ENCODE data around the gene IGFN1.
"Not testable (repeated sequence)": the region's sequence is repeated elsewhere in the genome, so short reads cannot be mapped to it uniquely, and the experiment has no call there.

IGFN1 gene

GRCh38 chr1:201190624-201191051 lies at the start of gene IGFN1:
Gene IGFN1 (plus strand): TSS chr1:201190824. CDS start chr1:201193294, 2,470 bp downstream.
- DNase-seq: peak; percentile 6 to 78 (median 52)

DNA sequence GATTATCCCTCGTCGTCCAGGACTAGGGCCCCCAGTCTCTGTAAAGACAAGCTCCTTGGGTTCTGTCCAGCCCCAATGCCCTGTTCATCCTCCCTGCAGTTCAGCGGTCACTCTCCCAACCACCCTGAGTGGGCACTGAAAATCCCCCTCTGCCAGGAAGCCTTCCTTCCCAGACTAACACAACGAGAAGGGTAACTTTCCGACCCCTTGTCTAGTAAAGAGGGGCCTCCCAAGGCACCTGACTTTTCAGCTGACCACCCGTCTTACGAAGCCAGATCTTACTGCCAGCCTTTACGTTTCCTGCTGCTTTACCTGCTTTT lies 49.7 kb upstream of the IGFN1 start:
- DNase-seq: no peak

GRCh38 chr1:201141418-201141817 lies 49.2 kb upstream of the IGFN1 start:
- DNase-seq: no peak

DNA sequence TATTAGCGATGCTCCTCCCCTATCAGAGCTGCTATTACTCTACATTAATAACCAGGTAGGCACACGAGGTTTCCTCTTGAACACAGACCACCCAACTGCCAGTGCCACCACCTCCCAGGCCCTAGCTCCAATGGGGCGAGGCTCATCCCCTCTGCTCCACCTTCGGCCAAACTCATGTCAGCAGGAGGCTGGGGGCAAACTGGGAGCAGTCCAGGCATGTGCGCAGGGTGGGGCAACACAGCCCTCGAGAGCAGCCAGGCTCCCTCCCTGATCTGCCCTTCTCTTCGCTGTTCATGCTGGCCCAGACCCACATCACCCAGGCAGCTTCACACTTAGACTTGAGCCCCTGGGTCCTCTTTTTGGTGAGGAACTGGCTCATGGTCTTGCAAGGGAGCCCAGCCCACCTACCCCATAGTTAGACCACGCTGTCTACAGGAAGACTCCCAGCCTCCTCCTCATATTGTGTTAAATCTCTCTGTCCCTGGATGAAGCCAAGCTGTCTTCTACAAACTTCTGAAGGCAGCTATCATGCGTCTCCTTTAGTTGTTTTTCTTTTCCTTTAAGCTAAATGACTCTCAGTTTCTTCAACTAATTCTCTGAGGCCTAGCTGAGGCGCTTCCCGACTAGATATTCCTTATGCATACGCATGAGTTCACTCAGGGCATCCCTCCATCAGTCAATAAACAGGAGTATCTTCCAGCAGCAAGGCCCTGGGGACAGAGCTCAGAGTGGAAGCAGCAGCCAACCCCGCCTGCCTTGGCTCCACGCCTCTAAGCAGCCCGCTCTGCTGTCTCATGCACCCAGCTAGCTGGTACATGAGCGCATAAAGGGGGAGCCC lies 48.4 kb upstream of the IGFN1 start:
- DNase-seq: no peak

GRCh38 chr1:201142849-201143725 lies 47.5 kb upstream of the IGFN1 start:
- no peak for DNase-seq

GRCh38 chr1:201143726-201144635 lies 46.6 kb upstream of the IGFN1 start:
- no peak for DNase-seq

GRCh38 chr1:201144701-201145100 lies 45.9 kb upstream of the IGFN1 start:
- DNase-seq: no peak

DNA sequence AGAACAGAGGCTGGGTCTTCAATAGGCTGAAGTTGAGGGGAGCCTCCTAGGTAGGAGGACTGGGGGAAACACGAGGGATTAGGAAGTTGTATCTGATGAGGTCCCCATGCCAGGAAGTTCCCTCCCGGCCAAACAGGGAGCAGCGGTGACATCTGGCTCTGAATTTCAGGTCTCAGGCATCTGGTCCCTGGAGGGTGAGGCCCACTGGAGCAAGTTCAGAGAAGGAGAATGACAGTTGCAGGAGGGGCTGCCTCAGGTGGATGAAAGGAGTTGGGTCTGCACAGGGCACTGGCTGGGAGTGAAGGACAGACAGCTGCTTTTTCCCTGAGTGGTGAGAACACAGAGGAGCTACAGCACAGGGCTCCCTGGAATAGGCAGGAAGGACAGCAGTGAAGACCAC lies 45.5 kb upstream of the IGFN1 start:
- no peak for DNase-seq

GRCh38 chr1:201145816-201146215 lies 44.8 kb upstream of the IGFN1 start:
- DNase-seq: no peak

GRCh38 chr1:201146626-201147390 lies 43.8 kb upstream of the IGFN1 start:
- DNase-seq: no peak

DNA sequence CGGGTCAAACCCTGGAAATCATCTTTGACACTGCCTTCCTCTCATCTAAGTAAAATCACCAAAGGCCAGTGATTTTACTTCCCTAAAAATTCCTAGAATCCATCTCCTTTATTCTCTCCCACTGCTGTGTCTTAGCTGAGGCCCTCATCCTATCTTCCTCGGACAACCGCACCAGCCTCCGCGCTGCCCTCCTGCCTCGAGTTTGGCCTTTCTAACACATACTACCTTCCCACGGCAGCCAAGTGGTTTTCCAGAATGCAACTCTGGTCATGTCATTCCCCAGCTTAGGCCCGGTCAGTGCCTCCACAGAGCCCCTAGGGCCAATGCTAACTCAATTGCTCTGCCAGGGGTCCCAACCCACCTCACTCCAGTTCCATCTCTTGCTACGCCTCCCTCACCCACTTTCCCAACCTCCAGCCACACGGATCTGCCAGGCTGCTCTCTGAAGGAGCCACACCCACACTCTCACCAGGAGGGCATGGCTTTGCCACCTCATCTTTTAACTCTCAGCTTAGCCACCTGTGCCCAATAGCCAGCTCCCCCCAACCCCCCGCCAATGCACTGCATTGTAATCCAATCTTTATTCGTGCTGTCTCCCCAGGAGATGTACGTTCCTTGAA lies 43.1 kb upstream of the IGFN1 start:
- no peak for DNase-seq

GRCh38 chr1:201149400-201149799 lies 41.2 kb upstream of the IGFN1 start:
- DNase-seq: peak in 1 of 3 experiments; percentile 65

- peak; percentile 13 to 87 (median 86) for DNase-seq
Observed at GRCh38 chr1:201153474-201154388, 36.9 kb upstream of the IGFN1 start.

- DNase-seq: peak; percentile 91 to 98 (median 95)
Observed at GRCh38 chr1:201154389-201155165, 36.0 kb upstream of the IGFN1 start, which contains the start of gene TMEM9. Gene TMEM9 (minus strand): TSS chr1:201154474. CDS start chr1:201153923, 551 bp downstream.

GRCh38 chr1:201155354-201155753 lies 35.3 kb upstream of the IGFN1 start:
- DNase-seq: no peak

- no peak for DNase-seq
Observed at GRCh38 chr1:201156346-201156745, 34.3 kb upstream of the IGFN1 start.

DNA sequence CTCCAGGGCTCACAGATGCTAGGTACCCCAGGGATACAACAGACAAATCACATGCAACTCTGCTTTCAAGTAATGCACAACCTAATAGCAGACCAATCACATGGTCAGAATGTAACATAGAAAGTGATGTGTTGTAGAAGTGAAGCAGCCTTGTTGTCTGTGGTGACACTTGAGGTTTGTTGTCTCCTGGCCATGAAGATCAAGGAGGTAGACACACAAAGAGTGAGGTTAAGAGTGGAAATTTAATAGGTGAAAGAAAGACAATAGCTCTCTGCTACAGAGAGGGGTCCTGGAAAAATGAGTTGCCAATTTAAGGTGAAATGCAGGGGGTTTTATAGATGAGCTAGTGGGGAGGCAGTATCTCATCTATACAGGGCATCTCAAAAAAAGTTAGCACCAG lies 33.8 kb upstream of the IGFN1 start:
- no peak for DNase-seq

DNA sequence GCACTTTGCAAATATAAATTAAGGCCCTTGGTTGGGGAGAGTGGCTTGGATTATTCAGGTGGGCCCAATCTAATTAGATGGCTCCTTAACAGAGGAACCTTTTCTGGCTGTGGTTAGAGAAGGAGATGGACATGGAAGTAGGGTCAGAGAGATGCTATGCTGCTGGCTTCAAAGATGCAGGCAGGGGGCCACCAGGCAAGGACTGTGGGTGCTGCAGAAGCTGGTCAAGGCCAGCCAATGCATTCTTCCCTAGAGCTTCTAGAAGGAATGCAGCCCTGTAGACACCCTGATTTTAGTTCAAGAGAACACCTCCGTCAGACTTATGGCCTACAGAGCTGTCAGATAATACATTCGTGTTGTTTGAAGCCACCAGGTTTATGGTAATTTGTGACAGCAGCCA lies 32.7 kb upstream of the IGFN1 start:
- DNase-seq: no peak

GRCh38 chr1:201163036-201163435 lies 27.6 kb upstream of the IGFN1 start:
- DNase-seq: not testable (repeated sequence)
